ENCODE results near the gene FOXJ1.

Gene FOXJ1

GRCh38 chr17:76140661-76141211 lies 309 bp downstream of the FOXJ1 start:
- DNase-seq = no peak

- DNase-seq = no peak
Measured at GRCh38 chr17:76139801-76140660, 1.0 kb downstream of the FOXJ1 start.

GRCh38 chr17:76138896-76139752 lies 1.9 kb downstream of the FOXJ1 start:
- DNase-seq = no peak

GRCh38 chr17:76138234-76138895 lies 2.7 kb downstream of the FOXJ1 start:
- DNase-seq = peak; percentile 57 to 58

GRCh38 chr17:76137351-76138233 lies 3.5 kb downstream of the FOXJ1 start:
- DNase-seq = no peak

GRCh38 chr17:76137001-76137350 lies 4.1 kb downstream of the FOXJ1 start:
- DNase-seq = no peak

- DNase-seq = no peak
Measured at GRCh38 chr17:76136276-76137000, 4.6 kb downstream of the FOXJ1 start.

GRCh38 chr17:76135810-76136188 lies 5.2 kb downstream of the FOXJ1 start:
- DNase-seq = no peak

- DNase-seq = no peak
Measured at GRCh38 chr17:76134911-76135809, 5.9 kb downstream of the FOXJ1 start.

GRCh38 chr17:76132574-76133338 lies 8.3 kb downstream of the FOXJ1 start:
- DNase-seq = no peak

GRCh38 chr17:76131692-76132573 lies 9.1 kb downstream of the FOXJ1 start:
- no peak for DNase-seq

- DNase-seq = no peak
Measured at GRCh38 chr17:76131051-76131691, 9.9 kb downstream of the FOXJ1 start.

GRCh38 chr17:76130473-76130872 lies 10.6 kb downstream of the FOXJ1 start:
- DNase-seq = no peak

GRCh38 chr17:76125922-76126321 lies 15.1 kb downstream of the FOXJ1 start:
- no peak for DNase-seq

- no peak for DNase-seq
Measured at GRCh38 chr17:76125391-76125675, 15.7 kb downstream of the FOXJ1 start.

- no peak for DNase-seq
Measured at GRCh38 chr17:76124582-76125390, 16.3 kb downstream of the FOXJ1 start.
